ENCODE measurements around the gene SHMT1. TPM values are rescaled to one million over a fixed set of nuclear protein-coding genes. Genes with fewer than 3 reads are reported as not detected.

Gene SHMT1
- total RNA-seq, 3 donors from 2014 or later (not counting 1 experiment from before 2014, with no cell fraction given) = 8.8 to 19.2 (median 17.3) TPM

DNA sequence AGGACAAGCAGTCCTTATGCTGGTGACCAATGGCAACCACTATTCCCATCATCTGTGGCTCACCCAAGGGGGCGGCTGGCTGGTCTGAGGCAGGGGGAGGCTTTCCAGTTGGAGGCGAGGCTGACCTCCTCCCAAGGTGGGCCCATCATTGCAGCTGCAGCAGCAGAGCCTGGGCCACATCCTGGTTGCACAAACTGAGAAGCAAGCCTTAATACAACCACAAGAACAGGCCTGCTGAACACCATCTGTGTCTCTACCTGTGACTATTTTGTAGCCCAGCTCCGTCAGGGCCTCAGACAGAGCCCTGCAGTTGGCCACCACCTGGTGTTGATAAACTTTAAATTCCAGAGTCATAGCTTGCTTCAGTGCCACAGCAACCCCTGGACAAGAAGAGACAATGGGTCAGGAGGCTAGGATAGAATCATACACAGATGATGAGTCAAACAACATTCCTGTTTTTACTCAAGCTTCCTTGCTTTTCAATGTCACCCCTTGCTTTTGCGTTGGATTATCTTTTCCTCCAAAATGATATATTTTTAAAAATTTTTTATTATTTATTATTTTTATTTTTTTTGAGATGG is 30.4 kb downstream of the SHMT1 start:
- Mint-ChIP-seq H3K4me3 (no peak overlapping the region), H3K36me3 (no peaks in the 10 kb centered on the region)
- H3K27ac ChIP-seq (ENCODE audit: low read length) = no peak overlapping the region

GRCh38 chr17:18331879-18332278 is 31.5 kb downstream of the SHMT1 start:
- WGBS (ENCODE audit: insufficient coverage) = 67% methylated on average over 9 of the region's 9 CpGs
- Histone ChIP-seq H3K4me3 (ENCODE audit: low read length) (no peak overlapping the region), H3K9me3 (ENCODE audit: control insufficient read depth, insufficient read depth, low read length) (no peaks in the 10 kb centered on the region), H3K36me3 (ENCODE audit: control insufficient read depth, insufficient read depth, low read length) (peaks cover 53% of the 10 kb centered on the region), H3K4me1 (ENCODE audit: control insufficient read depth, insufficient read depth, low read length) (peaks cover 12% of the 10 kb centered on the region), H3K27me3 (ENCODE audit: control insufficient read depth, insufficient read depth, low read length) (no peaks in the 10 kb centered on the region), H3K27ac (ENCODE audit: low read length) (no peak overlapping the region)
- Mint-ChIP-seq H3K27ac (peak overlapping the region; percentile 59), H3K4me1 (peaks cover 6% of the 10 kb centered on the region in 2 donors), H3K4me3 (no peak overlapping the region), H3K9me3 (no peaks in the 10 kb centered on the region), H3K36me3 (no peaks in the 10 kb centered on the region), H3K27me3 (ENCODE audit: low read depth in 2 of 2) (no peaks in the 10 kb centered on the region)
- no peak for TF ChIP-seq CTCF (IDR thresholded peaks at IDR 0.05)
- intact Hi-C loops (cut with micrococcal nuclease) = no loop called here
- DNase-seq (peak in 1 of 2 donors; percentile 40), ATAC-seq (peak in 1 of 3 donors; percentile 59)

More for the DNA sequence above, 30.4 kb downstream of the SHMT1 start:
- peaks cover 6% of the 10 kb centered on the region in 2 donors for H3K4me1 Mint-ChIP-seq
- H3K27ac Mint-ChIP-seq = no peak overlapping the region
- H3K27me3 Mint-ChIP-seq (ENCODE audit: low read depth in 2 of 2) = no peaks in the 10 kb centered on the region
- no peak overlapping the region for H3K4me3 ChIP-seq (ENCODE audit: low read length)
- ATAC-seq (no peak), DNase-seq (no peak)
- no peaks in the 10 kb centered on the region for H3K9me3 Mint-ChIP-seq
- 75% methylated on average over 3 of the region's 4 CpGs for WGBS (ENCODE audit: insufficient coverage)
- intact Hi-C loops (cut with micrococcal nuclease) = no loop called here
- no peak for TF ChIP-seq CTCF (IDR thresholded peaks at IDR 0.05)
- H3K36me3 ChIP-seq (ENCODE audit: control insufficient read depth, insufficient read depth, low read length) = peaks cover 49% of the 10 kb centered on the region
- H3K4me1 ChIP-seq (ENCODE audit: control insufficient read depth, insufficient read depth, low read length) = peaks cover 12% of the 10 kb centered on the region
- no peaks in the 10 kb centered on the region for H3K27me3 ChIP-seq (ENCODE audit: control insufficient read depth, insufficient read depth, low read length)
- no peaks in the 10 kb centered on the region for H3K9me3 ChIP-seq (ENCODE audit: control insufficient read depth, insufficient read depth, low read length)

GRCh38 chr17:18328643-18329204 is 34.6 kb downstream of the SHMT1 start:
- Mint-ChIP-seq H3K27ac (no peak overlapping the region), H3K27me3 (ENCODE audit: low read depth in 2 of 2) (no peaks in the 10 kb centered on the region), H3K4me1 (peaks cover 6 to 15% of the 10 kb centered on the region in 2 donors), H3K4me3 (no peak overlapping the region), H3K36me3 (no peaks in the 10 kb centered on the region), H3K9me3 (no peaks in the 10 kb centered on the region)
- Histone ChIP-seq H3K9me3 (ENCODE audit: control insufficient read depth, insufficient read depth, low read length) (no peaks in the 10 kb centered on the region), H3K4me1 (ENCODE audit: control insufficient read depth, insufficient read depth, low read length) (peaks cover 19% of the 10 kb centered on the region), H3K27ac (ENCODE audit: low read length) (no peak overlapping the region), H3K4me3 (ENCODE audit: low read length) (no peak overlapping the region), H3K27me3 (ENCODE audit: control insufficient read depth, insufficient read depth, low read length) (no peaks in the 10 kb centered on the region), H3K36me3 (ENCODE audit: control insufficient read depth, insufficient read depth, low read length) (peaks cover 64% of the 10 kb centered on the region)
- 94% methylated on average over 9 of the region's 9 CpGs for WGBS (ENCODE audit: insufficient coverage)
- intact Hi-C loops (cut with micrococcal nuclease) = no loop called here
- no peak for TF ChIP-seq CTCF (IDR thresholded peaks at IDR 0.05)
- no peak for DNase-seq
- no peak for ATAC-seq

GRCh38 chr17:18327556-18327955 is 35.8 kb downstream of the SHMT1 start:
- Mint-ChIP-seq H3K27me3 (ENCODE audit: low read depth in 2 of 2) (no peaks in the 10 kb centered on the region), H3K36me3 (no peaks in the 10 kb centered on the region), H3K4me1 (peaks cover 6 to 15% of the 10 kb centered on the region in 2 donors), H3K27ac (no peak overlapping the region), H3K9me3 (no peaks in the 10 kb centered on the region), H3K4me3 (no peak overlapping the region)
- intact Hi-C loops (cut with micrococcal nuclease) = no loop called here
- H3K4me1 ChIP-seq (ENCODE audit: control insufficient read depth, insufficient read depth, low read length) = peaks cover 19% of the 10 kb centered on the region
- 93% methylated on average over 10 of the region's 10 CpGs for WGBS (ENCODE audit: insufficient coverage)
- no peak overlapping the region for H3K4me3 ChIP-seq (ENCODE audit: low read length)
- no peak for ATAC-seq
- no peak for DNase-seq
- no peak overlapping the region for H3K27ac ChIP-seq (ENCODE audit: low read length)
- no peaks in the 10 kb centered on the region for H3K27me3 ChIP-seq (ENCODE audit: control insufficient read depth, insufficient read depth, low read length)
- H3K36me3 ChIP-seq (ENCODE audit: control insufficient read depth, insufficient read depth, low read length) = peaks cover 71% of the 10 kb centered on the region
- no peak for TF ChIP-seq CTCF (IDR thresholded peaks at IDR 0.05)
- H3K9me3 ChIP-seq (ENCODE audit: control insufficient read depth, insufficient read depth, low read length) = no peaks in the 10 kb centered on the region
